Endodermal cell (in vitro differentiated cells): ENCODE results near the gene SH3BP5L. TPM values are rescaled to one million over a fixed set of nuclear protein-coding genes. Genes with fewer than 3 reads are reported as not detected.

Experiments used
- DNase-seq: peaks from one replicate; pipeline ENCODE4 v3.0.0-alpha.2; 2017
- H3K27ac ChIP-seq: 2 replicates; pipeline ENCODE4 v1.5.1; 2013; ENCODE audit warnings: mild to moderate bottlenecking, low read depth, low read length, moderate library complexity
- H3K27me3 ChIP-seq: 2 replicates; pipeline ENCODE4 v1.6.1; 2013; ENCODE audit warnings: mild to moderate bottlenecking, low read length, moderate library complexity; ENCODE audit not compliant: insufficient read depth, control insufficient read depth, poor library complexity, severe bottlenecking
- H3K36me3 ChIP-seq: 2 replicates; pipeline ENCODE4 v1.7.0; 2013; ENCODE audit warnings: mild to moderate bottlenecking, low read length, moderate library complexity; ENCODE audit not compliant: control insufficient read depth, insufficient read depth
- H3K4me1 ChIP-seq: one replicate; pipeline ENCODE4 v1.7.0; 2013; ENCODE audit warnings: low read length; ENCODE audit not compliant: control insufficient read depth, insufficient read depth
- H3K4me3 ChIP-seq: 2 replicates; pipeline ENCODE4 v1.5.1; 2013; ENCODE audit warnings: mild to moderate bottlenecking, low read length, moderate library complexity
- H3K9ac ChIP-seq: 2 replicates; pipeline ENCODE4 v1.6.1; 2013; ENCODE audit warnings: mild to moderate bottlenecking, low read length, moderate library complexity; ENCODE audit not compliant: poor library complexity, severe bottlenecking; ENCODE audit errors: extremely low read depth
- H3K9me3 ChIP-seq: 2 replicates; pipeline ENCODE4 v1.6.1; 2013; ENCODE audit warnings: mild to moderate bottlenecking, low read length, moderate library complexity; ENCODE audit not compliant: control insufficient read depth
- H3K27ac Mint-ChIP-seq: 2 replicates; pipeline ENCODE4 v1.8.0; 2020; ENCODE audit warnings: mixed read lengths
- H3K27me3 Mint-ChIP-seq: 2 replicates; pipeline ENCODE4 v1.8.0; 2021; ENCODE audit warnings: mild to moderate bottlenecking, mixed read lengths; ENCODE audit not compliant: insufficient read depth
- H3K36me3 Mint-ChIP-seq: 2 replicates; pipeline ENCODE4 v1.8.0; 2020; ENCODE audit warnings: low read depth, mixed read lengths
- H3K4me1 Mint-ChIP-seq: 2 replicates; pipeline ENCODE4 v1.8.0; 2020; ENCODE audit warnings: mixed read lengths
- H3K4me3 Mint-ChIP-seq: 2 replicates; pipeline ENCODE4 v1.8.0; 2020; ENCODE audit warnings: mild to moderate bottlenecking, moderate library complexity, mixed read lengths
- H3K9me3 Mint-ChIP-seq: 2 replicates; pipeline ENCODE4 v1.8.0; 2020; ENCODE audit warnings: mild to moderate bottlenecking, mixed read lengths
- WGBS, 2 experiments: methylation state at CpG; one replicate each; pipeline versions ENCODE4 v1.1.5 to v1.1.7; 2013; ENCODE audit warnings: missing lambda C conversion rate in 2 of 2, mixed read lengths in 1 of 2; ENCODE audit not compliant: insufficient coverage in 1 of 2, insufficient read length in 1 of 2; 5-methylcytosine and 5-hydroxymethylcytosine counted together
- total RNA-seq, 2 donors: library from RNA; stranded (reverse); fragmentation: NEBNext Ultra II Directional in 1 of 2; extraction: Animal tissue kit (Norgen Biotek cat#: 25700) in 1 of 2; gene quantifications; 2 replicates in 1 of 2; 3 replicates in 1 of 2; pipeline ENCODE4 v1.2.1, GENCODE V29; 2021
- TF ChIP-seq, protein P1 (sequence below): fragments of 200-600 bp; sonication (generic); conservative IDR thresholded peaks from 2 replicates; pipeline ENCODE4 v1.5.0; 2021; ENCODE audit warnings: antibody characterized with exemption, mild to moderate bottlenecking

The SH3BP5L gene
- total RNA-seq, 2 donors from 2014 or later: 27.2 to 30.2 TPM

DNA sequence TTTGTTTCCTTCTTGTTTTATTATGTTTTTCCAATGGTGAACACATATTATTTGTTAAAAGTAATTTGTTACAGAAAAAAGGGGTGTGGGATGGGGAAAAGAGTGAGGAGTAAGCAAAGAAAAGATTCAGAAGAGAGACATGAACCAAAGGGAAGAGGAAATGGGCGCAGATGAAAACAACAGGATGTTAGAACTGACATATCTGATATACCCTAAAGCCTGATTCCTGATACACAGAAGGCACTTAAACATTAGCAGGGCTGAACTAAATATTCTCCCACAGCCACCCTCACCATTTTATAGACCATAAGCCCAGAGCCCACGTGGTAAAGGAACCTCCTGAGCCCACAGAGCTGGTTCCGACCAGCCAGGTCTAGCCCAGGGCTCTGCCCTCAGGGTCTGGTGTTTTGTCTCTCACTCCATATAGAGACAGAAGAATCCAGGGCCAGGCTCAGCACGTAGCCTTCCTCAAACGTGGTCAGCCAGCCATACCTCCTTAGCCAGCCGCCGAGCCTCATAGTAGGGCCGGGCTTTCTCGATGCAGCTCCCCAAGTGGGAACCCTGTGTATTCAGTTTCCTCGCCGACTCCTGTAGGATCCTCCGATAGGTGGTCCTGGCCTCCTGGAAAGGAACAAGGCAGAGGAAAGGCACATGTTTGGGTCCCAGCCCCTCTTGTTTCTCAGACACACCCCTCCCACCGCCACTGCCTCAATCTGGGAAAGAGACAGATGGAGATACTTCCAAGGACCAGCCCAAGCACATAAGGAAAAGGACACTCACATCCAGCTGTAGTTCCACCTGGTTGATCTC lies 9.5 kb downstream of the SH3BP5L start:
- no peaks in the 10 kb centered on the region for H3K9me3 ChIP-seq
- no peaks in the 10 kb centered on the region for H3K4me1 ChIP-seq
- peaks cover 2% of the 10 kb centered on the region for H3K4me1 Mint-ChIP-seq
- H3K27ac ChIP-seq: no peak overlapping the region
- TF ChIP-seq, protein P1, sequence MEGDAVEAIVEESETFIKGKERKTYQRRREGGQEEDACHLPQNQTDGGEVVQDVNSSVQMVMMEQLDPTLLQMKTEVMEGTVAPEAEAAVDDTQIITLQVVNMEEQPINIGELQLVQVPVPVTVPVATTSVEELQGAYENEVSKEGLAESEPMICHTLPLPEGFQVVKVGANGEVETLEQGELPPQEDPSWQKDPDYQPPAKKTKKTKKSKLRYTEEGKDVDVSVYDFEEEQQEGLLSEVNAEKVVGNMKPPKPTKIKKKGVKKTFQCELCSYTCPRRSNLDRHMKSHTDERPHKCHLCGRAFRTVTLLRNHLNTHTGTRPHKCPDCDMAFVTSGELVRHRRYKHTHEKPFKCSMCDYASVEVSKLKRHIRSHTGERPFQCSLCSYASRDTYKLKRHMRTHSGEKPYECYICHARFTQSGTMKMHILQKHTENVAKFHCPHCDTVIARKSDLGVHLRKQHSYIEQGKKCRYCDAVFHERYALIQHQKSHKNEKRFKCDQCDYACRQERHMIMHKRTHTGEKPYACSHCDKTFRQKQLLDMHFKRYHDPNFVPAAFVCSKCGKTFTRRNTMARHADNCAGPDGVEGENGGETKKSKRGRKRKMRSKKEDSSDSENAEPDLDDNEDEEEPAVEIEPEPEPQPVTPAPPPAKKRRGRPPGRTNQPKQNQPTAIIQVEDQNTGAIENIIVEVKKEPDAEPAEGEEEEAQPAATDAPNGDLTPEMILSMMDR: no peak
- H3K36me3 ChIP-seq: peaks cover 52% of the 10 kb centered on the region
- H3K9me3 Mint-ChIP-seq: no peaks in the 10 kb centered on the region
- no peaks in the 10 kb centered on the region for H3K27me3 Mint-ChIP-seq
- peak overlapping the region; percentile 85 for H3K27ac Mint-ChIP-seq
- peaks cover 65% of the 10 kb centered on the region for H3K36me3 Mint-ChIP-seq
- H3K27me3 ChIP-seq: no peaks in the 10 kb centered on the region
- no peak for DNase-seq
- H3K9ac ChIP-seq: no peak overlapping the region
- 92% methylated on average over 4 to 13 of the region's 13 CpGs for WGBS, 2 experiments
- no peak overlapping the region for H3K4me3 ChIP-seq
- H3K4me3 Mint-ChIP-seq: no peak overlapping the region

GRCh38 chr1:248815407-248816034 lies 10.2 kb downstream of the SH3BP5L start:
- peaks cover 2% of the 10 kb centered on the region for H3K4me1 Mint-ChIP-seq
- TF ChIP-seq, protein P1: no peak
- no peaks in the 10 kb centered on the region for H3K27me3 ChIP-seq
- peaks cover 68% of the 10 kb centered on the region for H3K36me3 Mint-ChIP-seq
- peak overlapping the region; percentile 16 for H3K27ac Mint-ChIP-seq
- no peak overlapping the region for H3K4me3 ChIP-seq
- 94 to 96% methylated on average over 6 to 10 of the region's 10 CpGs for WGBS, 2 experiments
- H3K9ac ChIP-seq: no peak overlapping the region
- DNase-seq: no peak
- H3K27ac ChIP-seq: no peak overlapping the region
- H3K9me3 ChIP-seq: no peaks in the 10 kb centered on the region
- H3K4me1 ChIP-seq: no peaks in the 10 kb centered on the region
- no peaks in the 10 kb centered on the region for H3K27me3 Mint-ChIP-seq
- H3K9me3 Mint-ChIP-seq: no peaks in the 10 kb centered on the region
- H3K36me3 ChIP-seq: peaks cover 45% of the 10 kb centered on the region
- H3K4me3 Mint-ChIP-seq: no peak overlapping the region

GRCh38 chr1:248814351-248814750 lies 11.4 kb downstream of the SH3BP5L start:
- Histone ChIP-seq H3K4me1 (no peaks in the 10 kb centered on the region), H3K9me3 (no peaks in the 10 kb centered on the region), H3K9ac (no peak overlapping the region), H3K4me3 (no peak overlapping the region), H3K27me3 (no peaks in the 10 kb centered on the region), H3K36me3 (peaks cover 39% of the 10 kb centered on the region), H3K27ac (no peak overlapping the region)
- Mint-ChIP-seq H3K27ac (no peak overlapping the region), H3K9me3 (no peaks in the 10 kb centered on the region), H3K4me1 (peaks cover 2% of the 10 kb centered on the region), H3K27me3 (no peaks in the 10 kb centered on the region), H3K36me3 (peaks cover 62% of the 10 kb centered on the region), H3K4me3 (no peak overlapping the region)
- DNase-seq: no peak
- TF ChIP-seq, protein P1: no peak
- 91 to 93% methylated on average over 7 to 16 of the region's 16 CpGs for WGBS, 2 experiments
